ENCODE data around the gene PALLD. TPM values are rescaled to one million over a fixed set of nuclear protein-coding genes. Genes with fewer than 3 reads are reported as not detected.
A peak's percentile ranks its signal among the peaks of the same experiment; 100 is the strongest.

Gene PALLD
- total RNA-seq, 1 donor from 2014 or later = 8.9 TPM

GRCh38 chr4:168877511-168878491 is 380.9 kb downstream of the PALLD start:
- DNase-seq (ENCODE audit: low spot score) (peak; percentile 61), ATAC-seq (peak; percentile 86)

- no peak for ATAC-seq
- DNase-seq (ENCODE audit: low spot score) = no peak
Measured at GRCh38 chr4:168878623-168879022, 381.8 kb downstream of the PALLD start.

- DNase-seq (ENCODE audit: low spot score) (no peak), ATAC-seq (no peak)
Measured at GRCh38 chr4:168879188-168879587, 382.3 kb downstream of the PALLD start.

GRCh38 chr4:168880072-168880675 is 383.3 kb downstream of the PALLD start:
- ATAC-seq (no peak), DNase-seq (ENCODE audit: low spot score) (no peak)

- ATAC-seq (peak; percentile 40), DNase-seq (ENCODE audit: low spot score) (no peak)
Measured at GRCh38 chr4:168880811-168881595, 384.2 kb downstream of the PALLD start.

- no peak for DNase-seq (ENCODE audit: low spot score)
- ATAC-seq = no peak
Measured at GRCh38 chr4:168881781-168882420, 385.0 kb downstream of the PALLD start.

GRCh38 chr4:168882650-168883233 is 385.9 kb downstream of the PALLD start:
- DNase-seq (ENCODE audit: low spot score) (no peak), ATAC-seq (no peak)

GRCh38 chr4:168883513-168883912 is 386.7 kb downstream of the PALLD start:
- DNase-seq (ENCODE audit: low spot score) = no peak
- no peak for ATAC-seq

- no peak for ATAC-seq
- DNase-seq (ENCODE audit: low spot score) = no peak
Measured at GRCh38 chr4:168884251-168885124, 387.6 kb downstream of the PALLD start.

- no peak for ATAC-seq
Measured at GRCh38 chr4:168885400-168885799, 388.5 kb downstream of the PALLD start.

GRCh38 chr4:168886351-168886750 is 389.5 kb downstream of the PALLD start:
- ATAC-seq (no peak), DNase-seq (ENCODE audit: low spot score) (no peak)

More at GRCh38 chr4:168885400-168885799, 388.5 kb downstream of the PALLD start:
- DNase-seq (ENCODE audit: low spot score) = no peak

GRCh38 chr4:168887809-168888208 is 391.0 kb downstream of the PALLD start:
- DNase-seq (ENCODE audit: low spot score) (no peak), ATAC-seq (no peak)

GRCh38 chr4:168888715-168889215 is 391.9 kb downstream of the PALLD start:
- DNase-seq (ENCODE audit: low spot score) = no peak
- ATAC-seq = peak; percentile 28

GRCh38 chr4:168891086-168891485 is 394.2 kb downstream of the PALLD start:
- ATAC-seq = no peak
- DNase-seq (ENCODE audit: low spot score) = no peak

- DNase-seq (ENCODE audit: low spot score) (no peak), ATAC-seq (no peak)
Measured at GRCh38 chr4:168891688-168892087, 394.8 kb downstream of the PALLD start.

GRCh38 chr4:168892475-168892874 is 395.6 kb downstream of the PALLD start:
- DNase-seq (ENCODE audit: low spot score) = no peak
- ATAC-seq = no peak

GRCh38 chr4:168893205-168893604 is 396.4 kb downstream of the PALLD start:
- ATAC-seq (peak; percentile 42), DNase-seq (ENCODE audit: low spot score) (no peak)

- no peak for DNase-seq (ENCODE audit: low spot score)
- peak; percentile 80 for ATAC-seq
Measured at GRCh38 chr4:168893807-168894206, 397.0 kb downstream of the PALLD start.

- ATAC-seq (no peak), DNase-seq (ENCODE audit: low spot score) (no peak)
Measured at GRCh38 chr4:168900080-168900479, 403.2 kb downstream of the PALLD start.
